Measurements from ENCODE around the gene SLC7A6. TPM values are rescaled to one million over a fixed set of nuclear protein-coding genes. Genes with fewer than 3 reads are reported as not detected.
A peak's percentile ranks its signal among the peaks of the same experiment; 100 is the strongest.

SLC7A6 gene
- total RNA-seq, 1 donor, result 15.2 TPM

- DNase-seq (ENCODE audit: low read depth), result no peak
- H3K4me3 ChIP-seq (ENCODE audit: low read depth, low read length), result no peak overlapping the region
- no peak for TF ChIP-seq CTCF (IDR thresholded peaks at IDR 0.05; ENCODE audit: insufficient read depth, low read length)
Measured at GRCh38 chr16:68223072-68223471, 41.3 kb upstream of the SLC7A6 start.

GRCh38 chr16:68226116-68226515, 38.2 kb upstream of the SLC7A6 start:
- H3K4me3 ChIP-seq (ENCODE audit: low read depth, low read length), result no peak overlapping the region
- no peak for DNase-seq (ENCODE audit: low read depth)
- no peak for TF ChIP-seq CTCF (IDR thresholded peaks at IDR 0.05; ENCODE audit: insufficient read depth, low read length)

GRCh38 chr16:68227183-68227793, 37.0 kb upstream of the SLC7A6 start:
- H3K4me3 ChIP-seq (ENCODE audit: low read depth, low read length), result no peak overlapping the region
- DNase-seq (ENCODE audit: low read depth), result no peak
- TF ChIP-seq CTCF (IDR thresholded peaks at IDR 0.05; ENCODE audit: insufficient read depth, low read length), result no peak

- no peak for TF ChIP-seq CTCF (IDR thresholded peaks at IDR 0.05; ENCODE audit: insufficient read depth, low read length)
- DNase-seq (ENCODE audit: low read depth), result no peak
- no peak overlapping the region for H3K4me3 ChIP-seq (ENCODE audit: low read depth, low read length)
Measured at GRCh38 chr16:68227850-68228553, 36.3 kb upstream of the SLC7A6 start.

- no peak overlapping the region for H3K4me3 ChIP-seq (ENCODE audit: low read depth, low read length)
- TF ChIP-seq CTCF (IDR thresholded peaks at IDR 0.05; ENCODE audit: insufficient read depth, low read length), result no peak
- DNase-seq (ENCODE audit: low read depth), result no peak
Measured at GRCh38 chr16:68228652-68229051, 35.7 kb upstream of the SLC7A6 start.

GRCh38 chr16:68229431-68230175, 34.7 kb upstream of the SLC7A6 start:
- peak; percentile 82 for DNase-seq (ENCODE audit: low read depth)
- H3K4me3 ChIP-seq (ENCODE audit: low read depth, low read length), result no peak overlapping the region
- peak; percentile 93 for TF ChIP-seq CTCF (IDR thresholded peaks at IDR 0.05; ENCODE audit: insufficient read depth, low read length)

Data from fibroblast of the aortic adventitia (primary cell).